Activated T-cell treated with anti-CD3 and anti-CD28 coated beads, Interleukin-2, amount 50 U/mL, for 4 hours (primary cell): Measurements from ENCODE around the gene HBEGF. TPM values are rescaled to one million over a fixed set of nuclear protein-coding genes. Genes with fewer than 3 reads are reported as not detected.

ENCODE experiments used
- ATAC-seq, 2 donors: fragments of 200-7000 bp; cut with Tn5 transposase; one replicate each; pipeline ENCODE4 v1.10.0; 2021
- DNase-seq: peaks from one replicate; pipeline ENCODE4 v3.0.0-alpha.2; 2020
- H3K27me3 Mint-ChIP-seq: one replicate; pipeline ENCODE4 v1.8.0; 2021; ENCODE audit warnings: low read depth, mixed read lengths
- H3K36me3 Mint-ChIP-seq: one replicate; pipeline ENCODE4 v1.8.0; 2022; ENCODE audit warnings: mixed read lengths; ENCODE audit not compliant: insufficient read depth
- H3K4me1 Mint-ChIP-seq: one replicate; pipeline ENCODE4 v1.8.0; 2021; ENCODE audit warnings: low read depth, mixed read lengths
- H3K4me3 Mint-ChIP-seq: one replicate; pipeline ENCODE4 v1.8.0; 2021; ENCODE audit warnings: mild to moderate bottlenecking, moderate library complexity, mixed read lengths
- H3K9me3 Mint-ChIP-seq: one replicate; pipeline ENCODE4 v1.8.0; 2021; ENCODE audit warnings: mixed read lengths
- total RNA-seq, 3 donors: library from RNA; stranded (reverse); gene quantifications; one replicate each; pipeline ENCODE4 v1.2.1, GENCODE V29; 2021

Gene HBEGF
- total RNA-seq, 3 donors from 2014 or later, result 3.8 to 5.2 (median 4.0) TPM

DNA sequence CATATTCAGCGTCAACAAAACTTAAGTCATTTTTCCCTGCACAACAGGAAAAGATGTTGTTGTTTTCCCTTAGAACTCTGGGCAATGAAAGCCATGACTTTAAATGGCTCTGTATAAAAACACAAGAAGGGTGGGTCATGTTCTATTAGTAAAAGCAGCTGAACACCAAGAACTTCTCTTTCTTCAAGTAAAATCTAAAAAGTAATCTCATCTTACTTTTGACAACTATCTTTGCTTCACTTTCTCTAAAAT, 52.6 kb downstream of the HBEGF start:
- peaks cover 57% of the 10 kb centered on the region for H3K4me1 Mint-ChIP-seq
- H3K9me3 Mint-ChIP-seq, result no peaks in the 10 kb centered on the region
- no peaks in the 10 kb centered on the region for H3K27me3 Mint-ChIP-seq
- DNase-seq (no peak), ATAC-seq (no peak)
- no peak overlapping the region for H3K4me3 Mint-ChIP-seq
- H3K36me3 Mint-ChIP-seq, result peaks cover 17% of the 10 kb centered on the region

DNA sequence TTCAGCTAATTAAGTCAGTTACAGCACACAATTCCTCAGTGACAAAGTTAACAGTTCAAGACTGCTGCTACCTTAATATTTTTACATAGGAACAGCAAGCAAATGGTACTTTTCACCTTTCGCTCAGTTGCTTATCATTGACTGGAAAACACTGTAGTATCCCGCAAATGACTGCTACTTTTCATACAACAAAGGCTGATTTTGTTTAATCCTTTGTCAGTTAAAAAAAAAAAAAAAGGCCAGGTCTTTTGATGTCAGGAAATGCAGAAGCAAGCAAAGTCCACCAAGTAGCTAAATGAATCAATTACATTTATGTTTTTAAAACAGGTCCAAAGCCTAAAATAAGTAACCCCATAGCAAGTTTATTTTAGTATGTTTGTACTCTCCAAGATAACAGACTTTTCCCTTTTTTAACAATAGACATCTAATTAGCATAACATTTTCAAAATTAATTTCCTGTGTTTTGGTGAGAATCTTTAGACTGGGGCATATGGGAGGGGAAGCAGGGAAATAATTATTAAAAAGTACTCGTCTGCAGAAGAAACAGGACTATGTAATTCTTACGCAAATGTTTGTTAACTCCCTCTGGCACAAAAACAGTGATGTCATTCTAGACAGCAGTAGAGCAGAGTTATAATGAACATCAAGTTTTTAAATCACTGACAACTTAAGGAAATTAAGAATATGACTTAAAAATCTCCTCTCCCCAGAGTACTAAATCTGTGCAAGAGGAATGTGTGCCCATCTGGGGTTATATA, 53.1 kb downstream of the HBEGF start:
- Mint-ChIP-seq H3K9me3 (no peaks in the 10 kb centered on the region), H3K27me3 (no peaks in the 10 kb centered on the region), H3K4me3 (no peak overlapping the region), H3K4me1 (peaks cover 56% of the 10 kb centered on the region), H3K36me3 (peaks cover 16% of the 10 kb centered on the region)
- ATAC-seq (no peak), DNase-seq (no peak)

DNA sequence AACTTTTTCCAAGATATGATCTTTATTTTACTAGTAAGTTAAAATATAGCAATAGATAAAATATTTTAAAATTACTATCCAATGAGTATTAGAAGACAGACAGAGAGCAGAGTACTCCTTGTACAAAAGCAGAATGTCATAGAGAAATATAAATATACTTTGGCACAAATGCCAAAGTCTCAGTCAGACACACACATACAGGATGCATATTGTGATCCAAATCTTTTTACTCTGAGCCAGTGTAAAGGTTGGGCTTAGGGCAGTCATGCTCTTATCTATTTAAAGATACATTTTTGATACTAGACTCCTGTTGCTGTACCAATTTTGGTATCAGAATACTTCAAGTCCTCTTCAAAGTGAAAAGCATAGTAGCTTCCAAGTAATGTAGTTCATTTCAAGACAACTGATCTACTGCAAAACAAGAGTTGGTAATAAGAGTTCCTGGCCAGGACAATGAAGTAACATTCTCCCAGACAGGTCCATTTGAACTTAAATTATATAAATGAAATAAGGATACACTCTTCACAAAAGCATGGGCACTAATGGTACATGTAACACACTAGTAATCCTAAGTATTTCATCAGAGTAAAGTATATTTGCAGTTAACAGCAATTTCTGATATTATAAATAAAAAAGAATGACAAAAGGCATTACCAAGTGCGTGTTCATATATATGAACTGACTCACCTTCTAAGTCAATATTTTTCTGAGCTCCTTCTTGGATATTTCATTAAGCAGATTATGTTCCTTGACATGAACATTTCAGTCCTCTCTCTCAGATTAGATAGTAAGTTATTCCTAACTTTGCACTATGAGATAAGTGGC, 54.0 kb downstream of the HBEGF start:
- H3K4me1 Mint-ChIP-seq, result peaks cover 51% of the 10 kb centered on the region

DNA sequence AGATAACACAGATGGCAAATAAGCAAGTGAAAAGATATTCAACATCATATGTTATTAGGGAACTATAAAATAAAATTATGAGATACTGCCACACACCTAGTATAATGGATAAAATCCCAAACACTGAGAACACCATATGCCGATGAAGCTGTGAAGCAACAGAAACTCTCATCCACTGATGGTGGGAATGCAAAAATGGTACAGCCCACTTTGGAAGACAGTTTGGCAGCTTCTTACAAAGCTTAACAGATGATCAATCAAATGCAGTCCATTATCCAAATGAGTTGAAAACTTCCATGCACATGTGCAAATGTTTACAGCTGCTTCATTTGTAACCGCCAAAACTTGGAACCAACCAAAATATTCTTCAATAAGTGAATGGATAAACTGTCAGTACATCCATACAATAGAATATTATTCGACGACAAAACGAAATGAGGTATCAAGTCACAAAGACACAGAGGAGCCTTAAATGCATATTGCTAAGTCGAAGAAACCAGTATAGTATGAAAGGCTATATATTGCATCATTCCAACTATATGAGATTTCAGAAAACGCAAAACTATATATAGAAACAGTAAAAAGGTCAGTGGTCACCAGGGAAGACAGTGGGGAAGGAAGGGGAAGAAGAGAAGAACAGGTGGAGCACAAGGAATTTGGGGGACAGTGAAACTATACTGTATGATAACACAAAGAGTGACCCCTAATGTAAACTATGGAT, 58.4 kb downstream of the HBEGF start:
- DNase-seq, result no peak
- peaks cover 24% of the 10 kb centered on the region for H3K4me1 Mint-ChIP-seq

More for the DNA sequence above, 54.0 kb downstream of the HBEGF start:
- H3K9me3 Mint-ChIP-seq, result no peaks in the 10 kb centered on the region
- ATAC-seq, result no peak
- no peaks in the 10 kb centered on the region for H3K27me3 Mint-ChIP-seq
- DNase-seq, result no peak
- H3K36me3 Mint-ChIP-seq, result peaks cover 13% of the 10 kb centered on the region
- no peak overlapping the region for H3K4me3 Mint-ChIP-seq

DNA sequence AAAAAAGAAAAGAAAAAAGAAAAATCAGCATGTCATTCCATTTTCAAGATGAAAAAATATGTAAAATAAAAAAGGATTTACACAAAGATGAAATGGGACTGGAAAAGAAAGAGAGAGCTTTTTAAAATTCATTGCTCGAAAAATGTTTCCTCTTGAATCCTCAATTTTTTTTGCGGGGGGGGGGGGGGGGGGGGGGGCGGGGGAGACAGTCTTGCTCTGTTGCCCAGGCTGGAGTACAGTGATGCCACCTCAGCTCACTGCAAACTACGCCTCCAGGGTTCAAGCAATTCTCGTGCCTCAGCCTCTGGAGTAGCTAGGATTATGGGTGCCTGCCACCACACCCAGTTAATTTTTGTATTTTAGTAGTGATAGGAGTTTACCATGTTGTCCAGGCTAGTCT, 60.0 kb downstream of the HBEGF start:
- ATAC-seq, result no peak
- H3K4me1 Mint-ChIP-seq, result peaks cover 17% of the 10 kb centered on the region

More for the DNA sequence above, 58.4 kb downstream of the HBEGF start:
- Mint-ChIP-seq H3K27me3 (no peaks in the 10 kb centered on the region), H3K9me3 (no peaks in the 10 kb centered on the region), H3K36me3 (peaks cover 12% of the 10 kb centered on the region), H3K4me3 (no peak overlapping the region)
- ATAC-seq, result no peak

DNA sequence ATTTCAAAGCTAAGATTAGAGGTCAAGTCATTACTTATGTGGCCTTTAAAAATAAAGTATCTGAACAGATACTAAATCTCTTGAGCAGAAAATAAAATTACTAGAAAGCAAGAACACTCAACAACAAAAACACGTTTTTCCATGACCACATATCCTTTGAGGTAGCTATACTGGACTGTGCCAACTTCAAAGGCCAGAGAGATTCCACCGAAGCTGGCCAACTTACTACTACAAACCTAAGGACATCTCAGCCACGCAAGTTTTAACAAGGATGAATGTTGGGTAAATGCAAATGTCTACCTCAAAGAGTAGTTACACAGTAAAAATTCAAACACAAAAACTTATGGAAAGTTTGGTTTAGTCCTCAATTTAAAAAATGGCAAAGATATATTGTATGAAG, 62.4 kb downstream of the HBEGF start:
- H3K27me3 Mint-ChIP-seq, result no peaks in the 10 kb centered on the region

More for the DNA sequence above, 60.0 kb downstream of the HBEGF start:
- Mint-ChIP-seq H3K36me3 (peaks cover 10% of the 10 kb centered on the region), H3K4me3 (no peak overlapping the region), H3K27me3 (no peaks in the 10 kb centered on the region), H3K9me3 (no peaks in the 10 kb centered on the region)
- DNase-seq, result no peak

More for the DNA sequence above, 62.4 kb downstream of the HBEGF start:
- Mint-ChIP-seq H3K4me3 (no peak overlapping the region), H3K4me1 (peaks cover 11% of the 10 kb centered on the region), H3K36me3 (peaks cover 2% of the 10 kb centered on the region), H3K9me3 (no peaks in the 10 kb centered on the region)
- DNase-seq (no peak), ATAC-seq (no peak)

Other genes starting within 250 kb of the HBEGF start
- gene PURA, start 232.5 kb downstream of the HBEGF start, total RNA-seq, result 1 to 10 TPM; 9.8 to 9.9 (median 9.8) TPM
- gene IGIP, start 220.7 kb downstream of the HBEGF start, total RNA-seq, result 1 to 10 TPM; 1.0 to 1.8 (median 1.5) TPM
- gene CYSTM1, start 171.4 kb downstream of the HBEGF start, total RNA-seq, result 10 to 100 TPM; 16.4 to 20.0 (median 17.6) TPM
- 10 to 100 TPM; 54.1 to 58.8 (median 55.7) TPM for gene PFDN1, start 43.5 kb downstream of the HBEGF start, total RNA-seq
- gene SLC4A9, start 13.6 kb upstream of the HBEGF start, total RNA-seq, result not detected
- 100 to 1,000 TPM in 1 of 3 donors, 10 to 100 TPM in 2; 88.6 to 102 (median 95.1) TPM for gene ANKHD1, start 55.2 kb upstream of the HBEGF start, total RNA-seq
- gene EIF4EBP3, start 201.1 kb upstream of the HBEGF start, total RNA-seq, result 10 to 100 TPM in 2 of 3 donors, 1 to 10 TPM in 1; 9.4 to 10.8 (median 10.2) TPM
- 10 to 100 TPM; 57.6 to 68.6 (median 67.7) TPM for gene SRA1, start 210.9 kb upstream of the HBEGF start, total RNA-seq
- 10 to 100 TPM in 1 of 3 donors, 1 to 10 TPM in 2; 8.0 to 10.4 (median 9.2) TPM for gene APBB3, start 218.0 kb upstream of the HBEGF start, total RNA-seq
- 100 to 1,000 TPM; 149 to 163 (median 155) TPM for gene SLC35A4, start 218.2 kb upstream of the HBEGF start, total RNA-seq